Ammon's horn (tissue), 1 donor: ENCODE results near the gene MICB.
A peak's percentile ranks its signal among the peaks of the same experiment; 100 is the strongest.
"Not testable (repeated sequence)": the region's sequence is repeated elsewhere in the genome, so short reads cannot be mapped to it uniquely, and the experiment has no call there.

Experiments used
- DNase-seq: peaks from one replicate; pipeline ENCODE4 v3.0.0-alpha.2; 2016; ENCODE audit warnings: low spot score

MICB gene

GRCh38 chr6:31497531-31498476, at the start of gene MICB:
Gene MICB (plus strand): TSS chr6:31498145. CDS start chr6:31498194, 49 bp downstream.
- peak; percentile 77 for DNase-seq

GRCh38 chr6:31450751-31451150, 47.2 kb upstream of the MICB start:
- DNase-seq = no peak

- DNase-seq = no peak
Observed at GRCh38 chr6:31452859-31453258, 45.1 kb upstream of the MICB start.

GRCh38 chr6:31453259-31453658, 44.7 kb upstream of the MICB start:
- no peak for DNase-seq

GRCh38 chr6:31459864-31460263, 38.1 kb upstream of the MICB start:
- not testable (repeated sequence) for DNase-seq

GRCh38 chr6:31460361-31461025, 37.5 kb upstream of the MICB start:
- no peak for DNase-seq

- no peak for DNase-seq
Observed at GRCh38 chr6:31462026-31462963, 35.6 kb upstream of the MICB start.

GRCh38 chr6:31462964-31463870, 34.7 kb upstream of the MICB start:
- peak; percentile 88 for DNase-seq

- no peak for DNase-seq
Observed at GRCh38 chr6:31464252-31465184, 33.4 kb upstream of the MICB start.

- no peak for DNase-seq
Observed at GRCh38 chr6:31465185-31465536, 32.8 kb upstream of the MICB start.

GRCh38 chr6:31465718-31466117, 32.2 kb upstream of the MICB start:
- no peak for DNase-seq

GRCh38 chr6:31466466-31466865, 31.5 kb upstream of the MICB start:
- no peak for DNase-seq

- DNase-seq = no peak
Observed at GRCh38 chr6:31467151-31467550, 30.8 kb upstream of the MICB start.

GRCh38 chr6:31468311-31468710, 29.6 kb upstream of the MICB start:
- DNase-seq = no peak

- no peak for DNase-seq
Observed at GRCh38 chr6:31470801-31471200, 27.1 kb upstream of the MICB start.

GRCh38 chr6:31471711-31472110, 26.2 kb upstream of the MICB start:
- DNase-seq = no peak

GRCh38 chr6:31472259-31472658, 25.7 kb upstream of the MICB start:
- no peak for DNase-seq

GRCh38 chr6:31473244-31473643, 24.7 kb upstream of the MICB start:
- DNase-seq = no peak

- DNase-seq = no peak
Observed at GRCh38 chr6:31473780-31474761, 23.9 kb upstream of the MICB start.
